RWPE1 (cell line): Measurements from ENCODE around the gene ADGRF4.
A peak's percentile ranks its signal among the peaks of the same experiment; 100 is the strongest.

Experiments used
- CTCF ChIA-PET: fragments of 350-600 bp; sonication (Branson Sonifier 250); formaldehyde crosslinking; extraction: SDS; loops from one replicate; lab custom pipeline; 2021; lab: Yijun Ruan, JAX
- POLR2A ChIA-PET: fragments of 400-600 bp; formaldehyde crosslinking; extraction: SDS; loops from one replicate; lab custom pipeline; 2020; ENCODE audit warnings: antibody characterized with exemption; ENCODE audit not compliant: low non-redundant PET; lab: Yijun Ruan, JAX
- DNase-seq: peaks from one replicate; pipeline ENCODE4 v3.0.0; 2012; ENCODE audit warnings: low spot score
- H3K27ac ChIP-seq: fragments of 450-650 bp; 2 replicates; pipeline ENCODE4 v1.5.1; 2017
- TF ChIP-seq, protein P1 (sequence below): fragments of 450-650 bp; conservative IDR thresholded peaks from 2 replicates; pipeline ENCODE4 v1.5.1; 2017; ENCODE audit warnings: low read depth, mild to moderate bottlenecking

The ADGRF4 gene

GRCh38 chr6:47724300-47724699, 25.9 kb downstream of the ADGRF4 start:
- TF ChIP-seq, protein P1, sequence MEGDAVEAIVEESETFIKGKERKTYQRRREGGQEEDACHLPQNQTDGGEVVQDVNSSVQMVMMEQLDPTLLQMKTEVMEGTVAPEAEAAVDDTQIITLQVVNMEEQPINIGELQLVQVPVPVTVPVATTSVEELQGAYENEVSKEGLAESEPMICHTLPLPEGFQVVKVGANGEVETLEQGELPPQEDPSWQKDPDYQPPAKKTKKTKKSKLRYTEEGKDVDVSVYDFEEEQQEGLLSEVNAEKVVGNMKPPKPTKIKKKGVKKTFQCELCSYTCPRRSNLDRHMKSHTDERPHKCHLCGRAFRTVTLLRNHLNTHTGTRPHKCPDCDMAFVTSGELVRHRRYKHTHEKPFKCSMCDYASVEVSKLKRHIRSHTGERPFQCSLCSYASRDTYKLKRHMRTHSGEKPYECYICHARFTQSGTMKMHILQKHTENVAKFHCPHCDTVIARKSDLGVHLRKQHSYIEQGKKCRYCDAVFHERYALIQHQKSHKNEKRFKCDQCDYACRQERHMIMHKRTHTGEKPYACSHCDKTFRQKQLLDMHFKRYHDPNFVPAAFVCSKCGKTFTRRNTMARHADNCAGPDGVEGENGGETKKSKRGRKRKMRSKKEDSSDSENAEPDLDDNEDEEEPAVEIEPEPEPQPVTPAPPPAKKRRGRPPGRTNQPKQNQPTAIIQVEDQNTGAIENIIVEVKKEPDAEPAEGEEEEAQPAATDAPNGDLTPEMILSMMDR = no peak
- ChIA-PET CTCF (interaction anchor here (1.0 kb wide), 1 partner anchor 93 kb away, joined by 3 read pairs; no protein-coding TSS in a partner anchor), POLR2A (no interaction called here)

DNA sequence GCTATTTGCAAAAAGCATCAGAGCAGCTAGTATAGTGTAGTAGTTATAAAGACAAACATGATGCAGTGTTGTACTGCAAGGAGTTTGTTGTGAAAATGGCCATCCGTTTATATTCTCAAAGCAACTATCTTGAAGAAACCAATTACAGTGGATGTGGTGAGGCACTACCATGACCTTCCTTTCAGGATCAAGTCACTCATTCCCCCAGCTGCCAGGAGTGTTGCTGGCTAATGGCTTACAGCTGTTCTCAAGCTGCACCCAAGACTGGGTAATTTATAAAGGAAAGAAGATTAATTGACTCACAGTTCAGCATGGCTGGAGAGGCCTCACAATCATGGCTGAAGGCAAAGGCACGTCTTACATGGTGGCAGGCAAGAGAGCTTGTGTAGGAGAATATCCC, 29.0 kb downstream of the ADGRF4 start:
- TF ChIP-seq, protein P1 = no peak
- no peak for DNase-seq
- H3K27ac ChIP-seq = no peak overlapping the region
- CTCF ChIA-PET = interaction anchor here (0.5 to 1.4 kb wide), 5 partner anchors 17 to 301 kb away, joined by 3 to 5 read pairs (median 3); no protein-coding TSS in a partner anchor
- POLR2A ChIA-PET = no interaction called here

More at GRCh38 chr6:47724300-47724699, 25.9 kb downstream of the ADGRF4 start:
- no peak for DNase-seq
- H3K27ac ChIP-seq = no peak overlapping the region

- DNase-seq = peak; percentile 58
- ChIA-PET CTCF (interaction anchor here (0.6 to 1.4 kb wide), 2 partner anchors 39 to 301 kb away, joined by 3 read pairs; no protein-coding TSS in a partner anchor), POLR2A (no interaction called here)
- TF ChIP-seq, protein P1 = no peak
- H3K27ac ChIP-seq = peak overlapping the region; percentile 43; the same call in 1 of the 2 replicates
Observed at GRCh38 chr6:47729019-47729418, 30.6 kb downstream of the ADGRF4 start.

- ChIA-PET POLR2A (no interaction called here), CTCF (interaction anchor here (1.4 kb wide), 1 partner anchor 39 kb away, joined by 3 read pairs; no protein-coding TSS in a partner anchor)
- H3K27ac ChIP-seq = peak overlapping the region; percentile 43; the same call in 1 of the 2 replicates
- TF ChIP-seq, protein P1 = no peak
- no peak for DNase-seq
Observed at GRCh38 chr6:47729457-47729856, 31.1 kb downstream of the ADGRF4 start.

GRCh38 chr6:47733879-47734558, 35.6 kb downstream of the ADGRF4 start:
- TF ChIP-seq, protein P1 = peak; percentile 47
- CTCF ChIA-PET = interaction anchor here (0.6 to 2.1 kb wide), 16 partner anchors 8 to 1540 kb away, joined by 3 to 25 read pairs (median 3); no protein-coding TSS in a partner anchor
- POLR2A ChIA-PET = no interaction called here
- no peak overlapping the region for H3K27ac ChIP-seq
- DNase-seq = peak; percentile 31

DNA sequence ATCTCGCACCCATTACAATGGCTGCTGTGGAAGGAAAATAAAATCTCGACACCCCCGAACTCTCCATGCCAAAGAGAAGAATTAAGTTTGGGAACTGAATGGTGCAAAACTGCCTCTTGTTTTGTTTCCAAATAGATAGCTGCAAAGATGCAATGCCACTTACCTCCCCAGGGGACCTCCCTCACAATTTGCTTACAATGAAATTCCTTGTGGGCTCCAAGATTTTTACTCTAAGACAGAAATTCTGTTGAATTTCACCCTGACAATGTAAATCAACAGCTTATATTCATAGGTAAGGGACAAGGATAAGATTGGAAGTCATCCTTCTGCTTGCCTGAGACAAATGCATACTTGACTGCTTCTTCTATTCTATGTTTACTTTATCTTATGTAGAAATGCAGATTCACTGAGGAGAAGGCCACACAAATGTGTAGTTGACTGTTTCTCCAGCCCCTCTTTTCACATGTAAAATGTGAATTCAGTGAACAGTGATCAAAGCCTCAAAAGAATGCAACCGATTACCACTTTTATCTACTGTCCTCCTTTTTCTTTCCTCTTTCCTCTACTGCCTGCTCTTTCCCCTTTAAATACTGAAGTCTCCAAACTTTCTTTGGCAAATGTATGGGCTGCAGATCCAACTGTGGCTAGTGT, 36.6 kb downstream of the ADGRF4 start:
- TF ChIP-seq, protein P1 = no peak
- no peak overlapping the region for H3K27ac ChIP-seq
- no peak for DNase-seq
- ChIA-PET CTCF (interaction anchor here (0.6 to 2.1 kb wide), 16 partner anchors 9 to 1539 kb away, joined by 3 to 25 read pairs (median 3); no protein-coding TSS in a partner anchor), POLR2A (no interaction called here)
